SW480 (cell line): Measurements from ENCODE around the gene PERCC1.
"Not testable (repeated sequence)": the region's sequence is repeated elsewhere in the genome, so short reads cannot be mapped to it uniquely, and the experiment has no call there.

Experiments
- DNase-seq: peaks from one replicate; pipeline ENCODE4 v3.0.0-alpha.2; 2016; ENCODE audit warnings: low spot score

PERCC1 gene

GRCh38 chr16:1469141-1469540 is 38.3 kb downstream of the PERCC1 start:
- DNase-seq, result not testable (repeated sequence)

- no peak for DNase-seq
Observed at GRCh38 chr16:1469693-1470201, 38.9 kb downstream of the PERCC1 start.

DNA sequence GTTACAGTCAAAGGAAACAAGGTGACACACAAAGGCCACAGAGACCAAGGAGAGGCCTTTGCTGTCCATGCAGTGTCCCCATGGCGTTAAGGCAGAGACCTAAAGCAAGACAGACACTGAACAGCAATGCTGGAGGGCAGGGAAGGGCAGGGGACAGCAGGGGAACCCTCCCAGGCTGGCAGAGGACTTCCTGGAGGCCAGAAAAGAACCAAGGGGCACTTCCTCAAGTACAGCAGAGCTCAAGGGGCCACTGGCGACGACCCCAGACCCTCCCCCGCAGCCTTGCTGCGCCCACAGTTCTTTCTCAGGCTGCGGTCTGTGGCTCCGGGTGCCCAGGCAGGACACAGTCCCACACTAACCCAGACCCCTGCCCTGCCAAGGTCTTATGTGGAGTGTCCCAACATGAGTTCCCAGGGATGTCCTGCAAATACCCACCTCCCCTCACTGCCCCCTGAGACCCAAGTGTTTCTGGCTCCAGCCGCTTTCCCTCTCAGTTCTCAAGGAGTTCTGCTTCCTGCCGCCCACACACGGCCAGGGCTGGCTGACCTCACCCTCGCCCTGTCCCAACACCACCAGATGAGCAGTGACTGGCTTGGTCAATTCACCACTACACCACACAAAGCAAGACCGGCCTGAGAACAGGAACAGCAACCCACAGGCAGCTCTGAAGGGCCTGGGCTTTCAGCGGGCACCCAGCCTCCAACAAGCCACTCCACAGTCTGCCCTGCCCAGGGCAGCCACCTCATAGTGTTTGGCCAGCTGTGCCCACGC is 39.8 kb downstream of the PERCC1 start:
- DNase-seq, result no peak

DNA sequence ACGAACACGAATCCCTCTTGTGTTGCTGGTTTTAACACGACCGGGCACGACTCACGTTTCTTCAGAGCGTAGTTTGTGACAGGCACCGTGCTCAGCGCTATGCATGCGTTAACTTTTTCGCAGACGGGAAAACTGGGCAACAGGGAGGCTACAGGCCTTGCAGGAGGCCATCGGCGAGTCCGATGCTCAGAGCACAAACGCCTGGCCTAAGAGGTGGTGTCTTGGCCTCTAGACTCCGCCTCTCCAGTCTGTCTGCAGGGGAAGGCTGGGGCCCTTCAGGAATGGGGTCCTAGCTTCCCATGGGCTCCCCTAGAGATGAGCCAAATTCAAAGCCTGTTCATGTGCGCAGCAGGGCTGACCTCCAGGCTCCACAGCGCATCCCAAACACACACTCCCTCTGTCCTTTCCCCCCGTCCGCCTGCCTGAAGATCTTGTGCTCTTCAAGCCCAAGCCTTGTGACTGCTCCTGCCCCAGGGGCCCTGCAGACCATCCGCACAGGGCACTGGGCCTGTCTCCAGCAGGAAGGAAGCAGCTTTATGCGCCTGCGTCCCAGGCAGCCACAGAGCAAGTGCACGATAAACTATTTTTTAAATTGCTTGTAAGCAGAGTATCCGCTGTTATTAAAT is 40.8 kb downstream of the PERCC1 start:
- no peak for DNase-seq

- no peak for DNase-seq
Observed at GRCh38 chr16:1472974-1473373, 42.1 kb downstream of the PERCC1 start.

DNA sequence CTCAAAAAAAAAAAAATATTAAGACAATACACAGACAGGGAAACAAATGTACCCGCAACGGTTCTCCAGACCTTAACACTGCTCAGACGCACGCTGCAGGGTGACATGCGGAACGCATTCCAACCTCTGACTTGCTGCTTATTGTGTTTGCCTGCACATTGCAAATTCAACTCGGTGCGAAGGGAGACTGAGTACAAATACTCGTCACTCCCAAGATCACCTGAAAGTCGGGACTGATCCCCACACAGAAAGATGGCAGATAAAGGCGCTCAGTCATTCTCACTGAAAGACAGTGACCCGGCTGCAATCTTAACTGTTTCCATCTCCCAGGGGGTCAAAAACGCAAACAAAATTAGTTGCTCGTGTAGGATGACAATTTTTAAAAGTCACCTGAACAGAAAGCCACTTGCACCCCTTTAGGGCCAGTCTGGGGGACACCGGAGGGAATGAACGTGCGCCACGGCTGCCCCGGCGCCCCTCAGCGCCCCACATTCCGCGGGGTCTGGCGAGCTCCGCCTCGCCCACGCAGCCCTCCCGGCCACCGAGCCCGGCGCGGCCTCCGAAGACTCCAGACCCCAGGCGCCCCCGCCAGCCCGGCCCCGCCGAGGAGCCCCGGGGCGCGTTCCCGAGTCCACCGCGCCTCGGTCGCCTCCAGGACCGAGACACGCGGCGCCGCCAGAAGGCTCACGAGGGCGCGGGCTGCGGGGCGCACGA is 43.4 kb downstream of the PERCC1 start:
- no peak for DNase-seq

DNA sequence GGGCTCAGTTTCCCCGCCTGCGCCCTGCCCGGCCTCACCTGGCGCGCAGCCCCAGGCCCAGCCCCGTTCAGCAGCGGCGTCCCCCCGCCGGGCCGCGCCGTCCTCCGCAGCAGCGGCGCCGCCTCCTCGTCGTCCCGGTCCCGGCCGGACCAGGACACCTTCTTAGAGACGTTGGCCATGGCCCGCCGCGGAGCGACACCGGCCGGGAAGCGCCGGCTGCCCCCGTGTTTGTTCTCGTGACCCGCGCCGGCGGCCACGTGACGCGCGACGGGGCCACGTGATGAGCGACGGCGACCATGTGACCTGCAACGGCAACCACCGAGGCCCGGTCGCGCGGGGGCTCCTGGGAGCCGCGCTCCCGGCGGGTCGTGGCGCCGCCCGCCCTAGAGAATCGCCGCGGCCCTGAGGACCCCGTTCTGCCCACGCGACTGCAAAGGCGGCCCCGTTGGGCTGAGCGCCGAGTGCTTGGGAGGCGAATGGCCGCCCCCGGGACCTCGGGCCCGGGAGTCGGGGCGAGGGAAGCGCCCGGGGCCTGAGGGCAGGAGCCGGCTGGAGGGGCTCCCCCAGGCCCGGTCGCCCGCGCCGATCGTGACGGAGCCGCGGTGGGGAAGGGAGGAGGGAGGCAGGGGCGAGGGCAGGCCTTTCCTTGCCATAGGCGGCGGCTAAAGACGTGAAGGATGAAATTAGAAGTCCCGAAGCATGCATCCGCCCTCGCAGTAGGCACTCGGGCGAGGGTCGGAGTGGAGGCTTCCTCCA is 44.1 kb downstream of the PERCC1 start, which contains the start of gene CLCN7:
Gene CLCN7, minus strand, starts transcription at position 233 of the 756 bp plus-strand sequence. Its CDS starts 54 bp downstream, at position 179.
- peak; percentile 72 for DNase-seq

DNA sequence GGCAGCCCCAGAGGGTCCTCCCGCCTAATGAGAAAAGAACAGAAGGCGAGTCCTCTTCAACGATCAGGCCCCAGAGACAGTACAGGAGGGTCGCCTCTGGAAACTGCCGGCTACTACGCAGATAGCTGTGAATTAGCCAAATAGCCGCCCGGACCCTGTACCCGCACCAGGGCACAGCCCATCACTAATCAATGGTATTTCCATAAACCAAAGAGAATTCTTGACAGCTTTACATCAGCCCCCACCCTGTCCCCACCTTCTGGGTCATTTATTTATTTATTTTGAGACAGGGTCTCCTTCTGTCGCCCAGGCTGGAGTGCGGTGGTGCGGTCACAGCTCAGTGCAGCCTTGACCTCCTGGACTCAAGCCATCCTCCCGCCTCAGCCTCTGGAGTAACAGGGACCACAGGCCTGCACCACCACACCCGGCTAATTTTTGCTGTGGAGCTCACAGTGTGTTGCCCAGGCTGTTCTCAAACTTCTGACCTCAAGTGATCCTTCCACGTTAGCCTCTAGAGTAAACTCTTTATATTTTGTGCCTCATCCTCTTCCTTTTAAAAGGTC is 44.8 kb downstream of the PERCC1 start:
- DNase-seq, result no peak

GRCh38 chr16:1477033-1477432 is 46.2 kb downstream of the PERCC1 start:
- no peak for DNase-seq

DNA sequence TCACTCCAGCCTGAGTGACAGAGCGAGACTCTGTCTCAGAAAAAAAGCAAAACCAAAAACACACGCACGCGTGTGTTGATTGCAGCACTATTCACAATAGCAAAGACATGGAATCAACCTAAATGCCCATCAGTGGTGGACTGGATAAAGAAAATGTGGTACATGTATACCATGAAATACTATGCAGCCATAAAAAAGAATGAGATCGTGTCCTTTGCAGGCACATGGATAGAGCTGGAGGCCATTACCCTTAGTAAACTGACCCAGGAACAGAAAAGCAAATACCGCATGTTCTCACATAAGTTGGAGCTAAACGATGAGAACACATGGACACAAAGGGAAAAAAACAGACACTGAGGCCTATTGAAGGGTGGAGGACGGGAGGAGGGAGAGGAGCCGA is 48.1 kb downstream of the PERCC1 start:
- not testable (repeated sequence) for DNase-seq

- DNase-seq, result no peak
Observed at GRCh38 chr16:1481906-1482835, 51.3 kb downstream of the PERCC1 start.
